NOMO-1 treated with DMSO at 0.1 percent for 48 hours (cell line): ENCODE data around the gene PKD1.
"Not testable (repeated sequence)": the region's sequence is repeated elsewhere in the genome, so short reads cannot be mapped to it uniquely, and the experiment has no call there.

Source experiments
- DNase-seq: peaks from one replicate; lab custom pipeline; 2025; ENCODE audit not compliant: unreplicated experiment; lab: John Stamatoyannopoulos, UW

PKD1 gene

DNA sequence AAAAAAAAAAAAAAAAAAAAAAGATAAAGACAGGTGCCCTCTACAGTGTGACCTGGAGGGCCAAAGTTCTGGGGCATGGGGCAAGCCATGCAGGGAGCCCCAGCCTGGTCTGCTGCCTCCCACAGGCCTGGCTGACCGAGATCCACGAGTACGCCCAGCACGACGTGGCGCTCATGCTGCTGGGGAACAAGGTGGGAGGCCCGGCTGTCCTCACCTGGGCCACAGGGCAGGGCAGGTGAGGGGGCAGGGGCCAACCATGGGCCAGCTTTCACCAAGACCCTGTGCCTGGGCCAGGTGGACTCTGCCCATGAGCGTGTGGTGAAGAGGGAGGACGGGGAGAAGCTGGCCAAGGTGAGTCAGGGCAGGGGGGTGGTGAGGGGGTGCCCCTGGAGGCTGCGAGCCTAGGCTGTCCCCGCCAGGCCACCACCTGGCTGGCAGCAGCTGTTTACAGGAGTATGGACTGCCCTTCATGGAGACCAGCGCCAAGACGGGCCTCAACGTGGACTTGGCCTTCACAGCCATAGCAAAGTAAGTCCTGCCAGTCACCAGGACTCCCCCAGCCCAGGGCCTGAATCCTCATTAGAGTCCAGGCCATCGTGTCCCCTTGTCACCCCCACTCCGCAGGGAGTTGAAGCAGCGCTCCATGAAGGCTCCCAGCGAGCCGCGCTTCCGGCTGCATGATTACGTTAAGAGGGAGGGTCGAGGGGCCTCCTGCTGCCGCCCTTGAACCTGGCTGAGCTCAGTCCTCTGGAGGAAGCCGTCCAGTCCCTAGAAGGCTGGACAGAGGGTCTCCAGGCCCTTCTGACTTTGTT lies 17.2 kb upstream of the PKD1 start:
- no peak for DNase-seq

DNA sequence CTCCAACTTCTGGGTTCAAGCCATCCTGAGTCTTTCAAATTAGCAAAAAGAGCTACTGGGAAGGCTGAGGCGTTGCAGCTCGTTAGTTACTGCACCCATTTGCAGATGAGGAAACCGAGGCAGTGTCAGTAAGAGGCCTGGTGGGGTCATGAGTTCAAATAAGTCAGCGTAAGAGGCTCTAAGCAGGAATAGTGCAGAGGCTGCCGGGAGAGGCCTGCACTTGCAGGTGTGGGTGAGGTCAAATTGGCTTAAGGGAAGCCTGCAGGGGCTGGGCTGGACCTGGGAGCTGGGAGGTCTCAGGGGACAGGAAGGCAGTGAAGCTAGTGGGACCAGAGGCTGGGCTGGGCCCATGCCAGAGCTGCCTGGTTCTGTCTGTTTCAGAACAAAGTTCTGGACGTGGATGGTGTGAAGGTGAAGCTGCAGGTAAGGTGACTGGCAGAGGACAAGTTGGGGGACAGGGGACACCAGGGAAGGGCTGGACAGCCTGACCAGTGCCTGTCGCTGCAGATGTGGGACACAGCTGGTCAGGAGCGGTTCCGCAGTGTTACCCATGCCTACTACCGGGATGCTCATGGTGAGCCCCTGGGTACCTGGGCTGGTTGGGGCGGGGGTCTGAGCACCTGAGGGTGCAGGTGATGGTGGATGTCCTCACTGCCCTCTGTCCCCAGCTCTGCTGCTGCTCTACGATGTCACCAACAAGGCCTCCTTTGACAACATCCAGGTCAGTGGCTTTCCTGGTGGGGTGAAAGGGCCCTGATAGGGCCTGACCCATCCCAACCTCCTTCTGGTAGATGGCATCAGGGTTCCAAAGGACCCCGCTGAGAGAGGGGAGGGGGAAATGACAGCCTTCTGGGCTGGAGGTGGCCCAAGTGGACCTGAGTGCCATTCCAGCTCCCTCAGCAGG lies 15.7 kb upstream of the PKD1 start:
- no peak for DNase-seq

DNA sequence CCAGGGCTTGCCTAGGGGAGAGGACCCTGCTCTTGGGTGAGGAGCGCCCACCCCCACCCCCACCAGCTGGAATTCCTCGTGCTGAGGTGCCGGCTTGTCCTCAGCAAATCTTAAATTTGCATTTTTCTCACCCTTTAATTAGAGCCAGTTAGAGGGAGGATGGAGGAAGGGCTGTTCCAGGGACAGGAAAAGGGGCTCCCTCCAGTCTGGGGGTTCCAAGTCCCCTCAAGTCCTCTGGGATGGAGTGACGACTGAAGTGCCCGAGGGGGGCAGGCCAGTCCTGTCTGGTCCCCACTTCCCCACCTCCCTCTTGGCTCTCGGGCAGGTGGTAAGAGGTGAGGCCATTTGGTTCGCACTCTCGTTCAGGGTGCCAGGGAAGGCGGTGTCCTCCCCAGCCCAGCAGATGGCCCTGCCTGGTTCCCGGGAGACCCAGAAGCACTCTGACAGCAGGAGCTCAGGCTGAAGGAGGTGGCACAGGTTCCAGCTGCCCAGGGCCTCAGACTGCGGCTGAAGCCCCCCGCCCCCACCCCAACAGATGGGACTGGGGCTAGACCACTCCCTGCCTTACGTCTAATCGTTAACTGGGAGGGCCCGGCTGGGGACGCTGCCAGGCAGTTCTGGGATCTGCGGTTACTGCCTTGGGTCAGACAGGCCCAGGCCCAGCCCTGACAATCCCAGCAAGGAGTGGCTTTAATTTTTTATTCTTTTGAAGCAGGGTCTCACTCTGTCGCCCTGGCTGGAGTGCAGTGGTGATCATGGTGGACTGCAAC lies 14.9 kb upstream of the PKD1 start:
- DNase-seq = no peak

DNA sequence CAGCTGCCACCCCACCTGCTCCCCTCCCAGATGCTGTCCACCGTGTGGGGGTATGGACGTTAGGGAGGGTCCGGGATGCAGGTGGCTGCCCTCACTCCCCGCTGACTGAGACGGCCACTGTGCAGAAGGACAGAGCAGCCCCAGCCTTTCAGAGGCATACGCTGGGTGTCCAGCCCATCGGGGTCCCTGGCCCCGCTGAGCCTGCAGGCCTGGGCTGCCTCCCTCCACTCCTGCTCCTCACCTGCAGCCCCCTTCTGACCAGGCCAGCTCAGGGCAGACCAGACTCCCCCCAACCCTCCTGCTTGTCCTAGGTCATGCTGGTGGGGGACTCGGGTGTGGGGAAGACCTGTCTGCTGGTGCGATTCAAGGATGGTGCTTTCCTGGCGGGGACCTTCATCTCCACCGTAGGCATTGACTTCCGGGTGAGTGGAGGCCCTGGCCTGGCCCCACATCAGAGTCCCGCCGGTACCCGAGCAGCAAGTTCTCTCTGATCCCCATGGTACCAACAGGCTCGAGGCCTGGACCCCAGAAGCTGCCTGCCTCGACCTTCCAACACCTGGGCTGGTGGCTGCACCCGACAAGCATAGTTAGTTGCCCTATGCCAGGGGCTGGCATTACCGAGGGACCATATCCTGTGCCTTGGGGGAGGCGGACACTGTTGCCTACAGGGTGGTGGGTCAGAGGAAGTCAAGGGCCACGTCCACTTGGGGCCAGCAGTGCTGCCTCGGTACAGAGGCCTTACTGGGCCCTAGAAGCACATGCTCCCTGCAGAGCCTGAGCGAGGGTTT lies 14.1 kb upstream of the PKD1 start:
- DNase-seq = no peak

DNA sequence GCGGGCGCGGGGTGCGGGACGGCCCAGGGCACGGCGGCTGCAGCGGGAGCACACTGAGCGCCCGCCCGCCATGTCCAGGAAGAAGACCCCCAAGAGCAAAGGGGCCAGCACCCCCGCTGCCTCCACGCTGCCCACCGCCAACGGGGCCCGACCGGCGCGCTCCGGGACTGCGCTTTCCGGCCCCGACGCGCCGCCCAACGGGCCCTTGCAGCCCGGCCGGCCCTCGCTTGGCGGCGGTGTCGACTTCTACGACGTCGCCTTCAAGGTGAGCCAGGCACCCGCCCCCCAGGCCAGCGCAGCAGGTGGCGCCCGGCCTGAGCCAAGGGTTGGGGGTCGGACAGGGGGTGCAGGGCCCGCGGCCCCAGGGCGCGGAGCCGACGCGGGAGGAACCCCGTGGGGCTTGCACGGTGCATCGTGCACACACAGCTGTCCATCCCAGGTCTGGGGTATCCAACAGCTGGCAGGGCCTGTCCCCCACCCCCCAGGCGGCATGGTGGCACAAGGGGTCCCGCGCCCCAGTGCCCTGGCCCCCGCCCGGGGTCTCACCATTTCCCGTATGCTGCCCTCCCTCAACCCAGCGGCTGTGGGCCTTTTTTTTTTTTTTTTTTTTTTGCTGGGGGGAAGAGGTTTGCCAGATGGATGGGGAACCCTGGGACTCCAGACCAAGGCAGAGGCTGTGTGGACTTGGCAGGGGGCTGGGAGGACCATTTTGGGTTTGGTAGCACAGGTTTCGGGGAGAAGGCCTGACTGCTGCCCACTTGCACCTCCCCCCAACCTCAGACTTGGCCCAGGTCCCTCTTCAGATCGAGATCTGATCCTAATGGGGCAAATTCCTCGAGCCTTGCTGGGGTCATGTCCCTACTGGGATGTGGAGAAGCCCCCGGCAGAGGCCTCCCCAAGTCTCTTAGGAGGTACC lies 13.3 kb upstream of the PKD1 start:
- no peak for DNase-seq

DNA sequence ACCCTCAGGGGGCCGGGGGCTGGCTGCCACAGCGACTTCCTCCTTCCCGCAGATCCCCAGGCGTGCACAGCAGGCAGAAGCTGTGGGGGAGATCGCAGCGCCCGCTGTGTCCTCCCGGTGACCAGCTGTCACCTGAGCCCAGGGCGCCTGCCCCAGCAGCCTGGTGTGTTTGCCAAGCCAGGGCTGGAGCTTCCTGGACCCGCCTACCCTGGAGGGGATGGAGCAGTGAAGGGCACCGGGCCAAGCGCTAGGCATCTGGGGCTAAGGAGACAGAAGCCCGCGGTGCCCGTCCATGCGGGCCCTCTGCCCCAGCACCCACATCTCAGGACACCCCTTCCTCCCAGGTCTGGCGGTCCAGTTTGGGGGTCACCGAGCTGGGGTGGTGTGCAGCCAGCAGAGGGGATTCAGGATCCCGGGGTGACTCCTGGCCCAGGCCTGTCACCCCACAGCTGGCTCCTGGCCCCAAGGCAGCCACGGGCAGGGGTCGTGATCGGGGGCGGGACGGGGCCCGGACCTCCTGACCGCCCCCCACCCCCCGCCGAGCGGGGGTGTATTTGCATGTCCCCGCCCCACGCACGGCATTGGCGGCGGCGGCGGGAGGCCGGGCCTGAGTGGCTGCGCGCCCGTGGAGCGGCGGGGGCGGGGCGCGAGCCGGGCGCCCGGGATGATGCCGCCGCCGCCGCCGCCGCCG lies 12.4 kb upstream of the PKD1 start, which contains the start of gene RAB26:
RAB26 (plus strand) TSS at position 645 of the 691 bp plus-strand sequence. CDS start 159 bp downstream, outside the sequence.
- DNase-seq = no peak

DNA sequence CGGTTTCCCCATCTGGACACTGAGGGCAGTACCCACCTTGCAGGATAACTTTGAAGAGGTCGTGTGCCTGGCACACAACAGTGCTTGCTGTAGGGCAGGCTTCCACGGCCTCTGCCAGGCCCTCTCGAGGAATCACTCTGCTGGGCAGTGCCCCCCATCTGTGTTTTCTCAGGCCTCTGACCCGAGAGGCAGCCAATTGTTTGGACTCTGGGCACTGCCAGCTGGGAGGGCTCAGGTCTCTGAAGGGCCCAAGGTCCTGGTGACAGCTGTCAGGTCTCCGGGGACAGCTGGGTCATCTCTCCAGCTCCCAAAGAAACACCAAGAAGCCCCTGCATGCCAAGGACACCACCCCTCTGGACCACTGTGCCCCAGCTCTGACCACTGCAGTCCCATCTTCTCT lies 11.7 kb upstream of the PKD1 start:
- DNase-seq = no peak

DNA sequence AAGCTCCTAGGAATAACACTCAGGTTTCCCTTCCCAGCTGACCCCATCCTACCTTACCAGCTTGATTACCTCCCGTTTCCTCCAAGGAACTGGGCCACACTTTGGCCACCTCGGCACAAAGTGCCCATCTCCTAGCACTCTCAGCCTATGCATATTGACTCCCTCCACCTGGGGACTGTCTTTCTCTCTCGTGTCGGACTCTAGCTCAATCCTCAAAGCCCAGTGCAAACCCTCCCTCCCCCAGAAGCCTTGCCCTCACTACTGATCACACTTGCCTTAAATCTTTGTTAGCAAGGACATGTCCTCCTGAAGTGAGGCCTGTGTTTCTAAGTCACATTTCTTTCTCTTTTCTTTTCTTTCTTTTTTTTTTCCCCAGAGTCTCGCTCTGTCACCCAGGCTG lies 10.1 kb upstream of the PKD1 start:
- DNase-seq = no peak

DNA sequence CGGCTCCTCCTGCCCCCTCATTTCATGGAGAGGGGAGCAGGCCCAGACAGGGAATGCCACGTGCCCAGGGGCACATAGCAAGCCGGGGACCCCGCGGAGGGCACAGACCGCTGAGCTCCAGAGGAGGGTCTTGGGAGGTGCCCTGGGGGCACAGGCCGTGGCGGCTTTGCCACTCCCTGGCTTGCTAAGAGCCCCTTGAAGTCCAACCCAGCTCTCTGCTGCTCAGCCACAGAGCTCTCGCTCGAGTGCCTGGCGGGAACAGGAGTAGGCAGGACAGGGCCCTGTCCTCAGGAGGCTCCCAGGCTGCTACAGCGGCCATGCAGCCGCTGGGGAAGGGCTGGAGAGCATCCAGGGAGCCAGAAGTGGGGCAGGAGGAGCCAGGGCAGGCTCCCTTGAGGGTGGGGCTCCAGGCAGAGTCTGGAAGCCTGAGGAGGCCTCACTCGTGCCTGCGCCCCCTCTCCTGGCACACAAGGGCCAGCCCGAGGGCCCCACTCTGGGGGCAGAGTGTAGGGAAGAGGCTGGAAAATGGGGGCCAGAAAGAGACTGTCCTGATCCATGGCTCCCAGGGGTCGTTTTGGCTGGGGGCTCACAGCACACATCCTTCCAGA lies 8.3 kb upstream of the PKD1 start:
- DNase-seq = no peak

DNA sequence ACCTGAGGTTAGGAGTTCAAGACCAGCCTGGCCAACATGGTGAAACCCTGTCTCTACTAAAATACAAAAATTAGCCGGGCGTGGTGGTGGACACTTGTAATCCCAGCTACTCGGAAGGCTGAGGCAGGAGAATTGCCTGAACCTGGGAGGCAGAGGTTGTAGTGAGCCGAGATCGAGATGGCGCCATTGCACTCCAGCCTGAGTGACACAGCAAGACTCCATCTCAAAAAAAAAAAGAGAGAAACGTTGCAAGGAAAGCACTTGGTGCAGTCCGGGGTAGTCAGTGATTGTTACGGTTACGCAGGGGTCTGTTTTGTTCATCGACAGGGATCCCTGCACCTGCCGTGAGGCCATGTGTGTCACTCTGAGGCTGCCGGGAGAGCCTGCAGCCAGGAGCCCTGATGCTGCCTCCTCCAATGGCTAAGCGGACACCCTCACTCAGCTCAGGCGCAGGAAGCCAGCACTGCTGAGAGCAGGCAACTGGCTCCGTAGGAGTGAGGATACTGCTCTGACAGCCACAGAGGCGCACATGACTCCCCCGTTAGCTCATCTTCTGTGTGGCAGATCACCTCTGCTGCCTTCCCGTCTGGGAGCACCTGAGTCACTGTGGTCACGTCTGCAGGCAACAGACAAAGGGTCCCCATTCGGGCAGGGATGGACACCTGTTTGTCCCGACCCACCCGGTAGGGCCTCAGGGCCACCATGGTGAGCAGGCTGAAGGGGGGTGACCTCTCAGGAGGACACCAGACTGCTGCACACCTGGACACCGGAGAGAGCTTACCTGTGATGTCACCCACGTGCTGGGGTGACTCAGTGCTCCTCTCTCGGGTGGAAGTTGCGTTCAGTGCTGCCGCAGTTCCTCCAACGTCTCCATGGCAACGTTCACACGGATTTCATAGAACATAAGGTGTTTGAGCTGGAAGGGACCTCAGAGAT lies 7.5 kb upstream of the PKD1 start:
- peak; percentile 12 for DNase-seq

DNA sequence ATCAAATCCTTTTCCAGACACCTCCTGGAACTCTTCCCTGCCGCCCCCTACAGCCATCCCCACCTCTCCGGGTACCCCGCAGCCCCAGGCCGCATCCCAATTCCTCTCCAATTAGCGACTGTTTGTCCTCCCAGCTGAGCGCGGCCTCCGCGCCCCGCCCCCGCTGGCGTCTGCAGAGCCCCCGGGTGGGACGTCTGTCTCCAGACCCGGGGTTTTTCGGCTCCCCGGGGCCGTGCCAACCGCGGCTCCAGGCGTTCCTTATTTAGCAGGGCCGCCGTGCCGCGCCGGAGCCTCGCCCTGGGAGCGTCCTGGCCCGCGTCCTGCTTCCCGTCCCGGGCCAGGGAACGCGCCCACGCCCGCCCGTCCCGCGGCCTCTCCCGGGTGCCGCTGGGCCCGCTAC lies 627 bp downstream of the PKD1 start:
- DNase-seq = not testable (repeated sequence)

DNA sequence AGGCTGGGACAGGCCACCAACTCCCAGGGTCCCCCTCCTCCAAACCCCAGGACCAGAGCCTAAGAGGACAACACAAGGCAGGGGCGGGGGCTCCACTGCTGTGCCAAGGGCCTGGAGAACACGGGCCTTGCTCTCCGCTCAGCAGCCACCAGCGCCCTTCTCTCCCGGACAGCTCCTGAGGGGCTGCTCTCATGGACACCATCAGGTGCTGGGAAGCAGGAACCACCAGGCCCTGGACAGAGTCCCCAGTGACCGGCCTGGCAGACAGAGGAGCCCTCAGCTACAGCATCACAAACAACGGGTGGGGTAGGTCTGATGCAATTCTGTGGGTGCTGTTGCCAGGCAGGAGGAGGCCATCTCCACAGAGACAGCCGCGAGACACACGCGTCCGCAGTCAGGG lies 1.9 kb downstream of the PKD1 start:
- DNase-seq = not testable (repeated sequence)

DNA sequence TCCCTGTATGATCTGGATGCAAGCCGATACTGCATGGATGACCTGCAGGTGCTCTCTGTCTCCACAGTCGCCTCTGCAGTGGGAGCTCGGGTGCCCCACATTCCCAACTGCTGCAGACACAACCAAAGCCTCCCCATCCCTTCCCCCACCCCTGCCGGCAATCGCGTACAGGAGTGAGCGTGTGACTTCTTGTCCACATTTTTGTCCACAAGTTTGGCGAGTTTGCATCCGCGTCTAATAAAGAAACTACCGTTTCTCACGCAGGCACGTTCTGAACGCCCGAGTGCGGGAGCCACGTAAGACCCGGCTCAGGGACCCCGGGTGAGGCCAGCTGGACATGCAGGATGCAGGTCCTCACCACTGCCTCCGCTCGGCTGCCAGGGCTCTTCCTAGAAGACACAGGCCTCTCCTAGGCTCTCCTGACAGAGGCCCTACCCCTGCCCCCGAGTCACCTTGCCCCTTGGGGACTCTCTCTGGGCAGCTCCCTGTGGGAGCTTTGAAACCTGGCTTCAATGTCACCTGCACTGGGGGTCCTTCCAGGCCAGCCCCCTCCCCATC lies 5.7 kb downstream of the PKD1 start:
- DNase-seq = not testable (repeated sequence)

DNA sequence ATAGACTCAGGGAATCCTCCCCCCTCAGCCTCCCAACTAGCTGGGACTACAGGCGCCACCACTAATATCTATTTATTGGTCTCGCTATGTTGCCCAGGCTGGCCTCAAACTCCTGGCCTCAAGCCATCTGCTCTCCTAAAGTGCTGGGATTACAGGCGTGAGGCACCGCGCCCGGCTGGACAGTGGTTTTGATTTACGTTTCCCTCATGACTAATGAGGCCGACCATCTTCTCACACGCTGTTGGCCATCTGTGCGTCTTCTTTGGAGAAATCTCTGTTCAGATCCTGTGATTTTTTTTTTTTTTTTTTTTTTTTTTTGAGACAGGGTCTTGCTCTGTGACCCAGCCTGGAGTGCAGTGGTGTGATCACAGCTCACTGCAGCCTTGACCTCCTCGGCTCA lies 6.4 kb downstream of the PKD1 start:
- not testable (repeated sequence) for DNase-seq

DNA sequence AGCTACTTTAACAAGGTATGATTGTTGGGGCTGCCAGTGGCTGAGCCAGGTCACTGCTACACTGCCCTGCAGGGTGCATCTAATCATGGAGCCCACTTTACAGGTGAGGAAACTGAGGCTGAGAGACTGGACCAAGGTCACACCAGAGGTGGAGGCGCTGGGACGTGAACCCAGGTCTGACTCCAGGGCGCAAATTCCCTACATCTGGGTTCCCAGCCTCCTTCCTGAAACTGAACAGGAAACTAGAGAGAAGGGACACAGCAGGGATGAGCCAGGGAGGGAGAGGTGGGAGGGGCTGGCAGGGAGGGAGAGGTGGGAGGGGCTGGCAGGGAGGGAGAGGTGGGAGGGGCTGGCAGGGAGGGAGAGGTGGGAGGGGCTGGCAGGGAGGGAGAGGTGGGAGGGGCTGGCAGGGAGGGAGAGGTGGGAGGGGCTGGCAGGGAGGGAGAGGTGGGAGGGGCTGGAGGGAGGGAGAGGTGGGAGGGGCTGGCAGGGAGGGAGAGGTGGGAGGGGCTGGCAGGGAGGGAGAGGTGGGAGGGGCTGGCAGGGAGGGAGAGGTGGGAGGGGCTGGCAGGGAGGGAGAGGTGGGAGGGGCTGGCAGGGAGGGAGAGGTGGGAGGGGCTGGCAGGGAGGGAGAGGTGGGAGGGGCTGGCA lies 7.9 kb downstream of the PKD1 start:
- DNase-seq = not testable (repeated sequence)

DNA sequence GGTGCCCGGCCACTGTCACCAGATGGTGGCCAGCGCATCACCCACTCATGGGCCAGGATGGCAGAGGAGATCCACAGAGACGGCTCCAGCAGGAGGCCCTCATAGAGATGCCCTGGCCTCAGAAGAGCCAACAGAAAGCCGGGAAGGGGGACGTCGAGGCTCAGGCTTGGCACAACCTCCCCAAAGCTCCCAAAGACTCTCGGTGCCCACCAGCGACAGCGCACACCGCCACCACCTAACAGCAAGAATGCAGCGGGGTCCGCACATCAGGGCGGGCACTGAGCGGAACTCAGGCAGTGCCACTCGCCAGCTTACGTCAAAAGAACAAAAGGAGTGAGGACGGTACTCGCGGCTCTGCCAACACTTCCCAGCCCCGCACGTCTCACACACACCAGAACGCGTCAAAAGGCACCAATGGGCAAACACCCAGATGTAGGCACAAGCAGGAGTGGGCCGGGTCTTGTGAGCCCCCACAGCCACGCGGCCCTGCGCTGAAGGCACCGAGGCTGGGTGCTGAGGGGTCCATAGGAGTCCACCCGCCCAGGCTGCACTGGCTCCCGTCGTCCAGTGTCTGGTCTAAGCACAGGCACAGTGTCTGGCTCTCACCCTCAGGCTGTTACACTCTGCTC lies 8.7 kb downstream of the PKD1 start:
- DNase-seq = not testable (repeated sequence)
